GM18909 (cell line): ENCODE data around the gene NRXN3.

Experiments used
- ATAC-seq: cut with Tn5 transposase; IDR thresholded peaks from one replicate; pipeline ENCODE4 v1.9.1; 2021; ENCODE audit warnings: mild to moderate bottlenecking; ENCODE audit not compliant: unreplicated experiment, poor library complexity

Gene NRXN3

DNA sequence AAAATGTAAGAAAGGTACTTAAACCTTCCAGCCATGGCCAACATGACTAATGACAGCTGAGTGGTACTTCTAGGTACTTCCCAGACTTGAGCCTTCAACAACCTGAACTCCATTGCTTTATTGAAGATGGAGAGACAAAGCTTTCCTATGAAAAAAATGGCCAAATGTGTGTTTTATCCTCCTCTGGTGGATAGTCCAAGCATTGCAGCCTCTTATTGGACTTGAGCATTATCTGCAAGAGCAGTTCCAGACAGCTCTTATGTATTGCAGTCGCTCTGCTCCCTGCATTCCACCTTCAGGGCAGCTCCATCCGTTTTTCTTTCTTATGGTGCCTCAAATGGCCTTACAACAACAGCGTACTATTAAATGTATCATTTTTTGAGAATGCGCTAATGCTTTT, 588.2 kb downstream of the NRXN3 start:
- ATAC-seq: peak; percentile 71

- ATAC-seq: no peak
Measured at GRCh38 chr14:78762331-78762730, 592.2 kb downstream of the NRXN3 start.

GRCh38 chr14:78763746-78764145, 593.6 kb downstream of the NRXN3 start:
- ATAC-seq: no peak

DNA sequence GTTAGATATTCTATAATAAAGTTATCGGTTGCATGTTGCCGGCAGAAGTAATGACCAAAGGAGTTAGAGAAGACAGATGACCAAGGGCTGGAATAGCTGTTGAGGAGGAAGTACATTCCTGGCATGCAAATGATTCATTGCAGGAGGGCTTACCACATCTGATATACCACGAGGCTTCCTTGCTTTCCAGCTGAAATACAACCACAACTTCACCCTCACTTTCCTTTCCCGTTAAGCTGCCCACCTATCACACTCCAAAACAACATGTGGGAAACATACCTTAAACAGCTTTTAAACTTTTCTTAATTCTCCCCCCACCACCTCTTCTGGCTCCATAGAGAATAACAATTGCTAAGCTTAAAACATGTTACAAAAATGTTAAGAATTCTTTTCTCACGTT, 594.1 kb downstream of the NRXN3 start:
- no peak for ATAC-seq

GRCh38 chr14:78764645-78765044, 594.5 kb downstream of the NRXN3 start:
- ATAC-seq: no peak

DNA sequence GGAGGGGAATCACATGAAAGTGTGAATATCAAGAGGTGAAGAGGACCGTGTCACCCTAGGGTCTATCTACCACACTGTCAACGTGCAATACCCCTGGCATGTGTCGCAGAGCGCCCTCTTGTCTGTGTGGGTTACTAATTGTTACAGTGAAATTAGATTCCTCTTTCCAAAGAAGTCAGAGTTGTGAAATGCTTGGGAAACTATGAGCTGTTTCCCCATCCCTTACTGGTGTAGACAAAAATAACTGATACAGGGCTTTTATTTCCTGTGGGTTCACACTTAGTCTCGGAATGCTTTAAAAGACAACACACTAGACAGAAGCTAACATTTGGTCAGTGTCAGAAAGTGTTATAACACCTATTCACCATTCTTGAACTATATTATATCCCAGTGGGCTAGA, 597.3 kb downstream of the NRXN3 start:
- ATAC-seq: no peak

- ATAC-seq: no peak
Measured at GRCh38 chr14:78782551-78782950, 612.4 kb downstream of the NRXN3 start.

GRCh38 chr14:78785265-78785664, 615.1 kb downstream of the NRXN3 start:
- ATAC-seq: no peak

DNA sequence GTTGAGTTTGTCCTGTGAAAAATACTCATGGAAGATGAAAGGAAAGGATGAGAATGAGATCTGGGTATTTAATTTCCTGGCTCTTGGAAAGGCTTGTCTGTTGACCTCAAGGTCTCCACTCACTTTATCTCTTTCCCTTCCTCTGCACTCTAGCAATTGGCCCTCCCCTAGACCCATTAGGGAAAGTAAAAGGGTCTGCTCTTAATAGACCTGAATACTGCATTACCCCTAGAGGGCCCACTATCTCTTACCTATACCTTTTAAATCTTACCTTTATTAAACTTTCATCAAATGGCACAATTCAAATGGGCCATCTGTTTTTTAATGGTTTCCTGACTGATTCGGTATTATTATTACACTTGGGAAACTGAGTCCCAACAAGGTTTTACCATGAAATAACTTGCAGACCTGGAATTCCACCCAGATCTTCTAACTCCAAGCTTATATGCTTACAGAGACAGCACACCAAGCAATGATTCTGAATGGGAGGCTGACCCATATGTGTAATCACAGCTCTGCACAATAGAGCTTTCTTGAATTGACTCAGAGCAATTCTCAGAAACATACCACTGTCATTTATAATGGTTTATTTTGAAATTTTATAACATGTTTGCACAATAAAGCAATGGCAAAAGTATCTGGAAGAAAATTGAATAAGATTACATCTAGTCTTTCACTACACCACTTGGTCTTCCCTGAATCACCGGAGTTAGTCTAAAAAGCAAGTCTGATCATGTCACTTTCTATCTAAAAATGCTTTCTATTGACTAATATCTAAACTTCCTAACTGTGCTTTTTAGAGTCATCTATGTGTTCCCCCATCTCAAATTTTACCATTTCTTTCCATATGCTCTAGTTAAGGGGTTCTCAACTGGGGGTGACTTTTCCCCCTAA, 618.5 kb downstream of the NRXN3 start:
- ATAC-seq: no peak

- no peak for ATAC-seq
Measured at GRCh38 chr14:78790271-78790670, 620.1 kb downstream of the NRXN3 start.

- no peak for ATAC-seq
Measured at GRCh38 chr14:78798757-78799156, 628.6 kb downstream of the NRXN3 start.

DNA sequence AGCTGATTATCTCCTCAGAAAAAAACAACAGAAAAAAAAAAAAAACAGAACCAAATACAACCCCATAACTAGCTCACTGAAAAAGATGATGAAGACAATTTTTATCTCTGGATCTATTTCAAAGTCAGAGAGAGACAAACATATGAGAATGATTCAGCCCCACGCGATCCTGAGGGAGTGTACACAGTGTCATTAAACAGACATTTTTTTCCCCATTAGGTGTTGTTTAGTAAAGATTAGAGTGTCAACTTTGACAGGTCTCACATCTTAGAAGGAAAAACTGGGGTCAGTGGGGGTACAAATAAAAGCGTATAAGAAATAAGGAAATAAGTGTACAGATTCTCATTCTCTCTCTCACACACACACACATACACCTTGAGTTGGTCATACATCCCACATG, 635.4 kb downstream of the NRXN3 start:
- ATAC-seq: no peak

GRCh38 chr14:78823035-78823434, 652.9 kb downstream of the NRXN3 start:
- ATAC-seq: no peak

DNA sequence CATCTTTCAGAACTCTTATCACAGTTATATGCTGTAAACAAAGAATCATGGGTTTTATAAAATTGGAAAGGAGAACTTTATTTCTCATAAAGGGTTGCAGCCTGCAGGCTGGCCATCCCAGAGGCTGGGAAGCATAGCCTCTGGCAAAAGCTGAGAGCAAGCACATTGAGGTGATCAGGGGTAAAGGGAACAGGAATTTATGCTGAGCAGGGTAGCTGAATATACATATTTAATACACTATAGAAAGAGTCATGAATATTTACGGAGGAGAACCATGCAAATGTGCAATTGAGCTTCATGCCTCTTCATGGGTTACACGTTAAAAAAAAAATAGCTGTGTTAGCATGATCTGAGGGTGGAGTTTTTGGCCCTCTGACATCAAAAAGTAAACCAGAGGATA, 653.3 kb downstream of the NRXN3 start:
- ATAC-seq: no peak

GRCh38 chr14:78829274-78829673, 659.1 kb downstream of the NRXN3 start:
- ATAC-seq: peak; percentile 83

GRCh38 chr14:78834766-78835451, 664.7 kb downstream of the NRXN3 start:
- no peak for ATAC-seq

DNA sequence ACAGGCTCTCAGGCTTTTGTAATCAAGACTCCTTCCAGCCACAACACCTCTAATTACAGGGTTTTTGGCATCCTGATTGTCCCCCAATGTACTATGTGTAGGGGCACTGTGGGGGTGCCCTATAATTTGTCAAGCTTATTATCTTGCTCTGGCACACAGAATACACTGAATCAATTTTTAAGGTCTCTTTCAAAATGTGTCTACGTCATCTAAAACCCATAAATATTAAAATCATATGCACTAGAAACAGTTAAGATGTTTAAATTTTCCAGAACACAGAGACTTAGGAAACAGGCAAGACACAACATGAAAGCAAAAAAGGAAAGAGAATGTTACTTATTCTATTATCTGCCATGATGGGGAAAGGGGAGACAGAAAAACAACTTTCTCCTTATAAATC, 665.7 kb downstream of the NRXN3 start:
- ATAC-seq: no peak

GRCh38 chr14:78836777-78837176, 666.6 kb downstream of the NRXN3 start:
- peak; percentile 80 for ATAC-seq

GRCh38 chr14:78838959-78839358, 668.8 kb downstream of the NRXN3 start:
- no peak for ATAC-seq

DNA sequence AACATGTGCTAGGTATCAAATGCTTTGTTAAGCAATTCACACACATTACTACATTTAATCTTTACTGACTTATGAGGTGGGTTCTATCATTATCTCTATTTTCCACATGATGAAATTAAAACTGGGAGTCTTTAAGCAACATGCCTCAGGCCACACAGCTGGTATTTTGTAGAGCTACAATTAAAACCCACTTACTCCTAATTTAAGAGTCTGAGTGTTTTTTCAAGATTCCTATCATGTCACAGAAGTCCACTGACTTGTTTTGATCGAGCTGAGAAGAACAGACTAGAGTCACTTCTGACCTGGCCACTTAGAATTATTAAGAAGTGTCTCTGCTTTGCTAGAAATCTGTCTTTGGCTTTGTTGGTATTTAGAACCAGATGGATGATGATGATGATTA, 670.7 kb downstream of the NRXN3 start:
- ATAC-seq: no peak

DNA sequence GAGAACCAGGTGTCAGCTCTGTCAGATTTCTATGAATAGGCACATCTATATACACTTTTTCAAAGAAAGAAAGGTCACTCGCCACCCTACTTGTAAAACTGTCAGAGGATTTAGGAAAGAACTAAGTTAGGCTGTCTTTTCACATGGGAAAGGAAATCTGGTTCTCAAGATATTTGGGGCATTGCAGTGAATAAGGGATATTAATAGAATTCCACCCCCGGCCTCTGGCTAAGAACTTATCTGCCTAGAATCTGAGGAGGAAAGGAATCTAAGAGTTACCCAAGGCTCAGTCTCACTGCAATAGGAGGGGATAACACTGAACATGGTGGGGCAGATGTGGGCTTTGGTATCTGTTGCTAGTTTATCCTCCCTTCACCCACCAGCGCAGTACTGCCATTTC, 677.6 kb downstream of the NRXN3 start:
- no peak for ATAC-seq
